ENCODE data around the gene SH3PXD2A.
"Not testable (repeated sequence)": the region's sequence is repeated elsewhere in the genome, so short reads cannot be mapped to it uniquely, and the experiment has no call there.

The SH3PXD2A gene

DNA sequence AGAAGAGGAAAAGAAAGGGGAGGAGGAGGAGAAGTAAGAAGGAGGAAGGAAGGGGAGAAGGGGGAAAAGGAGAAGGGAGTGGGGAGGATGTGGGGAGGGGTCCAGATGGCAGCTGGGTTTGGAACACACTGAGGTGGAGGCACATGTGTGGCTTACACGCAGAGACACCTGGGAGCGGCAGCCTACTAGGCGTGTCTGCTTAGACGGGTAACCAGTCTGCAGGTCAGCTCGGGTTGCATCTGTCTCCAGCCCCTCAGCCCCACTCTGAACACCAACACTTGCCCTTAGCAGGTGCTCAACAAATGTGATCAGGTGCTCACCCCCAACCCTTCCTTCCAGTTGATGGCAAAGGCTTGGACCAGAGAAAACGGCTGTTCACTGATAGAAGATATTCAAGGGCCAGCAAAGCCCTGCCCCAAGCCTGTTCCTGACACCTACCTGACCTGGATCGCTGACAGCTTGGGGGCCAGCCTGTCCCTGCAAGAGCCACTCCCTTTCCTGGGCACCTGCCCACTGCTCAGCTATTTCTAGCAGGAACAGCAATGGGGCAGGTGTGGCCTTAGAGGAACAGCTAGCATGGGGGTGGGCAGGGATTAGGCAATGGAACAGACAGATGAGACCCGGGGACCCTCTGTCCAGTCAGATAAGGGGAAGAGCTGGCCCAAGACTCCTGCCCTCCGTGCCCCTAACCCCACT is 70.5 kb downstream of the SH3PXD2A start:
- no peak for DNase-seq

DNA sequence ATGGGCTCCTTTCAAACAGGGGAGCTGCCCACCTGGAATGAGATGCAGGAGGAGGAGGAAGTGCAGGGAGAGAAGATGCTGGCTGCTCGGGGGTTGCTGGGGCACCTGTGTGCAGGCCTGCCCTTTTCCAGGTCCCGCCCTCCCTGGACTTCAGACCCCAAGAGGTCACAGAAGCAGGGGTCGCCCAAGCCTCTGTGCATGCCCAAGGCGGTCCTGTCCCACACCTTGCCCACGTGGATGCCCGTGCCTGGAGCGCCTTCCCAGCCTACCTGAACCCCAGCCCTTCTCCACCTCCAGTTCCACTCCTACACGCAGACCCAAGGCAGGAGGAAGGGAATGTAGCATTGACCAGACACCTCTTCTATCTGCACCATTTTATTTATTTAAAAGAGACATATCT is 71.3 kb downstream of the SH3PXD2A start:
- DNase-seq = no peak

- no peak for DNase-seq
Observed at GRCh38 chr10:103783681-103784080, 71.7 kb downstream of the SH3PXD2A start.

- peak; percentile 95 for DNase-seq
Observed at GRCh38 chr10:103781329-103782061, 73.9 kb downstream of the SH3PXD2A start.

DNA sequence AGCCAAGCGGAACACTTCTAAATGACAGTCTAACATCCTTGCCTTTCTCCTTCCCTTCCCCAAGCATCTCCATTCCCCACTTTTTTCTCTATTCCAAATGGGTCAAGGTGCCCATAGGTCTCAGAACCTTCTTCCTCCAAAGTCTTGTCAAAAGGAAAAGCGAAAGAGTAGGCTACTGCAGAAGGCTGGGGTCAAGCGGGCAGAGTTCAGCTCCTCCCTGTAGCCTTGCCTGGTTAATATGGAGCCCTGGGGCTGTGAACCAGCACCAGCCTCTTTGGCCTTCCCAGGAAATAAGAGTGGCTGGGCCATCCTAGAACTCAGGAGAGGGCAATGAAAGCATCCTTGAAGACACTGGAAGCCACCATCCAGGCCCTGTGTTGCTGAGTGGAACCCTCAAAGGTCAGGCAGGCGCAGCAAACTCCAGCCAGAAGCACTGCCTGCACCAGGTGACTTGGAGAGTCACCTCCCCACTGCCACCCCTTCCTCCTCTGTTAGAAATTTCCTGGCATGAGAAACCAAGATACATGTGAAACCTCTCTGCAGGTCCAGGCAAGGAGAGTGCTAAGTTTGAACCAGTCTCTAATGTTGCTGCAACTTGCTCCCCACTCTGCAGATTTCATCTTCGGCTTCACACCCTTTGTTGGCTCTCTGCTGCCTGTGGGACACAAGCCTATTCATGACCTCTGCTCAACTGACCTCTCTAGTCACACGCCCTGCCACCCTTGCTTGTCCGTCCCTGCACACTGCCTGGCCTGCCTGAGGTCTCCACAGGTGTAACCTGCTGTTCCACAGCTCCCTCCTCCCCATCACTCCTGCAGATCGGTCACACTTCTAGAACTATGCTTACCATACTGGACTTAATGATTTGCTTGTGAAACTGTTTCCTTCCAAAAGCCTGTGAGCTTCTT is 74.9 kb downstream of the SH3PXD2A start:
- DNase-seq = no peak

- no peak for DNase-seq
Observed at GRCh38 chr10:103778358-103779139, 76.8 kb downstream of the SH3PXD2A start.

GRCh38 chr10:103776878-103777591 is 78.3 kb downstream of the SH3PXD2A start:
- DNase-seq = no peak

- no peak for DNase-seq
Observed at GRCh38 chr10:103775776-103776175, 79.6 kb downstream of the SH3PXD2A start.

DNA sequence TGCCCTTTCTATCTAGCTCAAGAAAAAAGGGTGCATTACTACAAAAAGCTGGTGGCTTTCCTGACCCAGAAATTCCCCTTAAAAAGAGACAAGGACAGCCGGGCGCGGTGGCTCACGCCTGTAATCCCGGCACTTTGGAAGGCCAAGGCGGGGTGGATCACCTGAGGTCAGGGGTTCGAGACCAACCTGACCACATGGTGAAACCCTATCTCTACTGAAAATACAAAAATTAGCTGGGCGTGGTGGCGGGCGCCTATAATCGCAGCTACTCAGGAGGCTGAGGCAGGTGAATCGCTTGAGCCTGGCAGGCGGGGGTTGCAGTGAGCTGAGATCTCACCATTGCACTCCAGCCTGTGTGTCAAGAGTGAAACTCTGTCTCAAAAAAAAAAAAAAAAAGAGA is 82.5 kb downstream of the SH3PXD2A start:
- not testable (repeated sequence) for DNase-seq

DNA sequence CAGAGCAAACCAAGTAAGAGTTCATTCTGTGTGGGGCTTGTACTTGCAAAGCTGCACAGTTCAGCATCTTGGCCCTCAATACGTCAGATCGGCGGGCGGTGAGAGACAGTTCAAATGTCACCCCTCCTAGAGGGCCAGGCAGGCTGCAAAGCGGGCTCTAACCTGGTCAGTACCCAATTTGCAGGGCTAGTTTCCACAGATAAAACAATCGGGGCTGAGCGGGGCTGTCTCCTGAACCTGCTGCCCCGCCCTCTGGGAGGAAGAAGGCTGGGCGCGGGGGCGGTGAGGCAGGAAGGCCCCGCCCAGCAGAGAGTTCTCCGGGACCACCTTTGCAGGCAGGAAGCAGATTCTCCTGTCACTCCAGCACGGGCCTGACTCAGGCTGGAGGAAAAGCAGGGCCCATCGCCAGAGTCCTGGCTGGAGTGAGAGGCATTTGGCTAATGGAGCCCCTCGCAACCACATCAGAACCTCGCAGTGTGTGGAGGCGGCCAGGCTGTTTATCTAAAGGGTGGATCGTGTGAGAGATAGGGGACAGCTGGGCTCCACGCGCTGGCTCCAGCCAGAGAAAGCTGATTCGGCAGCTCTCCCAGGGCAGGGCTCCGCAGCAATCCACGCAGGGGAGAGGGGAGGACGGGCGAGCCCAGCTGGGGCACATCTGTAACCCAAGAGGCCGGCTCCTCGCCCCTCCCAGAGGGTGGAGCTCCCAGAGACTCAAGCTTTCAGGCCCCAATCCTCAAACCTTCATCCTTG is 83.1 kb downstream of the SH3PXD2A start:
- peak; percentile 92 for DNase-seq

DNA sequence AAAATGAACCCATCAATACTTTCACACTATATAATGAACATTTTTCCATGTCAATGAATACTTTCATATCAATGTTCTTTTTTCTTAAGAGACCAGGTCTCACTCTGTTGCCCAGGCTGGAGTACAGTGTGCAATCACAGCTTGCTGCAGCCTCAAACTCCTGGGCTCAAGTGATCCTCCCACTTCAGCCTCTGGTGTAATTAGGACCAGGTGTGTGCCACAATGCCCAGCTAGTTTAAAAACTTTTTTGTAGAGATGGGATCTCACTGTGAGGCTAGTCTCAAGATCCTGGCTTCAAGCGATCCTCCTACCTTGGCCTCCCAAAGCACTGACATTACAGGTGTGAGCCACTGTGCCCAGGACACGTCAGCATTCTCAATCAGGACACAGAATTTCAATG is 85.2 kb downstream of the SH3PXD2A start:
- DNase-seq = no peak

- DNase-seq = no peak
Observed at GRCh38 chr10:103769176-103769575, 86.2 kb downstream of the SH3PXD2A start.

DNA sequence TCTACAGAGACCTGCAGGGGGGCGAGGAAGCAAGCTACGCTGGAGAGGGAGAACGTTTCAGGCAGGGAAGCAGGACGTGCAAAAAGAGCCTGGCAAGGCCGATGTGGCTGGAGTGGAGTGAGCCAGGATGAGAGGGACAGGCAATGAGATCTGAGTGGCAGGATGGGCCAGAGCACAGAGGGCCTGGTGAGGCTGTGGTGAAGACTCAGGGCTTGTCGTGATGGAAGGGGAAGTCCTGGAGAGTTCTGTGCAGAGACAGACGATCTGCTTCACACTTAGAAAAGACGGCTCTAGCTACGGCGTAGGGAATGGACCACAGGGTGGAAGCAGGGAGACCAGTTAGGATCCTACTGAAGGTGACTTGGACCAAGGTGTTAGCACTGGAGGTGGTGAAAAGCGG is 87.0 kb downstream of the SH3PXD2A start:
- DNase-seq = no peak

GRCh38 chr10:103767756-103768155 is 87.6 kb downstream of the SH3PXD2A start:
- no peak for DNase-seq

DNA sequence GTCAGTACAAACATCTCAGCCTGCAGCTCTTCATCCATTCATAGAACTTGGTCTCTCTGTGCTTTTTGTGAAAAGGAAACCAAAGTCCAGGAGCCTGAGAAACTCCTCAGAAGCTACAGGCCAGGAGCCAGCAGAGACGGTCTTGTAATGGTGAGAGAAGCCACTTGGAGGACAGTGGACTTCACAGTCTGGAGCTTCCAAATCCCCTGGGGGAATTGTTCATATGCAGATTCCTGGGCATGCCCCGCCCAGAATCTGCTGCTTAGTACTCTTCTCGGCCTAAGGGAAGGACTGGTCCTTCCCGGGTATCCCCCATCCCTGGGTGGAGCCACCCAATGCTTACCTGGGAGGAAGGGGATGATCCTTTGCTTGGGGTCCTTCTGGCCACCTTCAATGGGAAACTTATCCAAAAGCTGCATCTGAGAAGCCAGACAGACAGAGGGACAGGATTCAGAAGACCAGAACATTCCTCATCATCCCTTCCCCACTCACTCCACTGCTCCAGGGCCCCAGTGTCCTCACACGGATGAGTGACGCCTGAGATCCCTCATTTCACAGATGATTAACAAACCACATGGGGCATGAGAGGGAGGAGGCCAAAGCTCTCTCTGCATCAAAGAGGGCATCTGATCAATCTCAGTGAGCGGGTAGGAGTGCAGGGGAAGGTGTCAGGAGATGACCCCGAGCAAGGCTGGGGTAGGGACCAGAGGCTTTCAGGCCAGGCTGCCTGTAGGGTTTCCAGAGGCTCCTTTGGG is 88.4 kb downstream of the SH3PXD2A start:
- DNase-seq = no peak

GRCh38 chr10:103765981-103766380 is 89.4 kb downstream of the SH3PXD2A start:
- DNase-seq = no peak

DNA sequence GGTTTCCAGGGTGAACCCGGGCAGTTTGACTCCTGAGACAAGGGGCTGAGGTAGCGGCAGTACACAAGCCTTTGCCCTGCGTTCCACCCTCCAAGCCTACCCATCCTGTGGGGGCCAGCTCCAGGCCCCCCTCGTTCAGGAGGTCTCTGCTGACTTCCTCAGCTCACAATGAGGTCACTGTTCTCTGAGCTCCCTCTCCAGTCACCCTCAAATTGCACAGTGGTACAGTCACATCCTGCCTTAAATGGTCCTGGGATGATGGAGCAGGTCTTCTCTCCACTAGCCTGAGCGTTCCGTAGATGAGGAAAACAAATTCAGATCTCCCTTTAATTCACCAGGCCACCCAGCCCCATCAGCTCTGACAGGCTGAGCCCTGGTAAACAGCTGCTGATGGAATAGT is 90.2 kb downstream of the SH3PXD2A start:
- peak; percentile 72 for DNase-seq

DNA sequence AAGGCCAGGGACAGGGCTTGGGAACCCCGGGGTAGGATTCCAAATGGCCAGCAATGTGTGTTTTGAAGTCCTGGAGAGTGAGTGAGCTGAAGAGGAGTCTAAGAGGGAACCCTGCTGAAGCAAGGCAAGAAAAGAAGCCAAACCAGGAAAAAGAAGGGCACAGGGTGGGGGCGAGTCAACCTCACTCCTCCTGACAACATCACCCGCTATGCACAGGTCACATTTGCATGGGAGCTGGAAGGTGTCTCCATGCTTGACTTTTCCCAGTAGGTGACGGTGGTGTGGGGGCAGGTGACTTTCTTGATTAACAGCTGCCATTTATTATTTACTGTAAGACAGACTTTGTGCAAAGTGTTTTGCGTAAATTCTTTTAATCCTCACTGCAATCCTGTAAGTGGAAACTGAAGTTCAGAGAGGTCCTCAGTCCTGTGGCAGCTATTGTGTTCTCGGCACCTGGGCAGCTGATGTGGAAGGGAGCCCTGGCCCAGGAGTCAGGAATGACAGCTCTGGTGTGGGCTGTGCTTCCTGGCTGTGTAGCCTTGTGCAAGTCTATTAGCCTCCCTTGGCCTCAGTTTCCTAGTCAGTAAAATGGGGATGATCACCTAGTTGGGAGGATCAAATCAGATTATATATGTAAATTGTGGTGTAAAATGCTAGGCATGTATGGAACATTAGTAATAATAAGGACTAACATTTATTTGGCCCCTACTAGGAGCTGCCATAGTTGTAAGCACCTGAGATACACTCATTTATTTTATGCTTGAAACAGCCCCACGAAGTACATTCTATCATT is 90.9 kb downstream of the SH3PXD2A start:
- no peak for DNase-seq

GRCh38 chr10:103763374-103764202 is 91.8 kb downstream of the SH3PXD2A start:
- DNase-seq = peak; percentile 54
